ENCODE data around the gene ZNF407.

The ZNF407 gene

DNA sequence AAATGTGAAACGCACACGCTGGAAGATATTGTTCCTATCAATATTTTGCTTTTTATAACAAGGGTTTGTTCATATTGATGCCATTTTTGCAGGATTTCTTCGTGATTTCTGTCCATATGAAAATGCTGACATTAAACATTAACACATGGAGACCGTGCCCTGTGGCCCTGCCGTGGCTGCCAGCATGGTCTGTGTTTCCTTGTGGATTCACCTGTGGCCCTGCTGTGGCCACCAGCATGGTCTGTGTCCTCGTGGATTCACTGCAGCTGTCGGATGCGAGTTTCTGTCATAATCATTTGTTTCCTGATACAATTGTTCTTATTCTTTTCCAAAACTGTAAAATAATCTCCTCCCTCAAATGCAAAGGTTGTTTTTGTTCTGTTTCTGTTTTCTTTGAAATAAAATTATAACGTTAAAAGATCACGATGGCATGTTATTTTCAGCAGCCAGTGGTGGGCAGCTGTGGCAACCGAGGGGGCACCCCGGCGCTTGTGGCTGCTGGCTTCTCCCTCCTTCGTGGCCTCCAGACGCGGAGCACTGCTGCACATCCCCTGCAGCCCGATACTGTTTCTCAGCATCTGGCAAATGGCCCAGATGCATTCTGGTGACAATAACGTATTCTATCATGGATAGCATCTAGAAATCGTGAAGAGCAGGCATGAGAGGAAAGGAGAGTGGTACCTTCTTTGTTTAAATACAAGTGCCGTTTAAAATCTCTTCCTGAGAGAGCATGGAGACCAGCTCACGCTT is 467.8 kb downstream of the ZNF407 start:
- no peak for DNase-seq (ENCODE audit: low spot score)
- no peak overlapping the region for H3K27ac ChIP-seq
- POLR2A ChIA-PET (ENCODE audit: low non-redundant PET): no interaction called here
- CTCF ChIA-PET: no interaction called here
- TF ChIP-seq, protein P1, sequence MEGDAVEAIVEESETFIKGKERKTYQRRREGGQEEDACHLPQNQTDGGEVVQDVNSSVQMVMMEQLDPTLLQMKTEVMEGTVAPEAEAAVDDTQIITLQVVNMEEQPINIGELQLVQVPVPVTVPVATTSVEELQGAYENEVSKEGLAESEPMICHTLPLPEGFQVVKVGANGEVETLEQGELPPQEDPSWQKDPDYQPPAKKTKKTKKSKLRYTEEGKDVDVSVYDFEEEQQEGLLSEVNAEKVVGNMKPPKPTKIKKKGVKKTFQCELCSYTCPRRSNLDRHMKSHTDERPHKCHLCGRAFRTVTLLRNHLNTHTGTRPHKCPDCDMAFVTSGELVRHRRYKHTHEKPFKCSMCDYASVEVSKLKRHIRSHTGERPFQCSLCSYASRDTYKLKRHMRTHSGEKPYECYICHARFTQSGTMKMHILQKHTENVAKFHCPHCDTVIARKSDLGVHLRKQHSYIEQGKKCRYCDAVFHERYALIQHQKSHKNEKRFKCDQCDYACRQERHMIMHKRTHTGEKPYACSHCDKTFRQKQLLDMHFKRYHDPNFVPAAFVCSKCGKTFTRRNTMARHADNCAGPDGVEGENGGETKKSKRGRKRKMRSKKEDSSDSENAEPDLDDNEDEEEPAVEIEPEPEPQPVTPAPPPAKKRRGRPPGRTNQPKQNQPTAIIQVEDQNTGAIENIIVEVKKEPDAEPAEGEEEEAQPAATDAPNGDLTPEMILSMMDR (conservative IDR thresholded peaks at IDR 0.05; ENCODE audit: low read depth): no peak

DNA sequence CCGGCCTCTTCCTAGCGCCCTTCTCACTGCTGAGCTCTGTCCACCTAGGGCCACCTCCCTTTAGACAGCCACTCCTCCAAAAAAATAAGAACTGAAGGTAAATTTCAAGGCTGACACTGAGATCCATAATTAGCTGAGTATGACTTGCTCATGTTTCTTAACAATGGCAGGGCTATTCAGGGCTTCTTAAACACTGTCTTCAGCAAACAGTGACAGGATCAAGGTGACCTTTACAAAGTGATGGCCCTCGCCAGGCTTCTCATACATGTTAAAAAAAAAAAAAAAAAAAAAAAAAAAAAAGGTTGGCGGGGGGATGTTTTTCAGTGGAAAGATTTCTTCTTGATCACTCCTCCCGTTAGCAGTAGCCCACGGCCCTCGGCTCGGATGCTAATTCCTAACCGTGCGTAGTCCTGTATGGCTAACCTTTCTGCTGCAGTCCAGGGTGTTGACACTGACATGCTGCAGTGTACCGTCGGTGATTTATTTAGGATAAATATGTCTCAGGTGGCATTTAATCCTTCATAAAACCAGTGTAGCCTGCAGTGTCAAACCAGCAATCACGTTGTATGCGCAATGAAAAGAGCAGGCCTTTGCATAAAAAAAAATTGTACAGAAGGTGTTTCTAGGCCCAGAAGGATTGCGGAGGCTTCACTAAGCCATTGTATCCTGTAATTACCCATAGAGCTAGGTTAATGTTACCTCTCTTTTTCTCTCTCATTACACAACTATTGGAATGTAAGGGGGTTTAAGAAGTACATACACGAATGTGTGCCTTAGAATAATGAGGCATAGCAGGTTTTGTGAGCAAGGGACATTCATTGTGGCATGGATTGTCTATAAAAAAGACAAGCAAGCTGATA is 468.6 kb downstream of the ZNF407 start:
- TF ChIP-seq, protein P1 (conservative IDR thresholded peaks at IDR 0.05; ENCODE audit: low read depth): no peak
- CTCF ChIA-PET: no interaction called here
- H3K27ac ChIP-seq: no peak overlapping the region
- POLR2A ChIA-PET (ENCODE audit: low non-redundant PET): no interaction called here
- no peak for DNase-seq (ENCODE audit: low spot score)

DNA sequence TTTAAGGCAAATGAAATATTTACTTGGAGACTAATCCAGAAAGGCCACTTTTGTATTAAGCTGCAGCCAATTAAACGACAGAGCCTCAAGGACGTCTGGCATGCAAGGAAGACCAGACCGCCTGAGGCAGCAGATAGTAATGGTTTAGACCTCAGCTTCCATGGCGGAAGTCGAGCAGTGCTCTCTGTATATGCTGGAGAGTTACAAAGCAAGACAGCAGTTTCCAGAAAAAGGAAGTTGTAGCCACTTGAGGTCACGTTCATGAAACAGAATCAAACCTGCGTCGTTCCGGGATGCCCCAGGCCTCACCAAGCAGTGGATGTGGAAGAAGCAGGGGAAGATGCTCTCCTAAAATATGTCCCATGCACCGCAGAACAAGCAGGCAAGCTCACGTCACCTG is 469.3 kb downstream of the ZNF407 start:
- no peak for DNase-seq (ENCODE audit: low spot score)
- ChIA-PET POLR2A (ENCODE audit: low non-redundant PET) (no interaction called here), CTCF (no interaction called here)
- TF ChIP-seq, protein P1 (conservative IDR thresholded peaks at IDR 0.05; ENCODE audit: low read depth): no peak
- H3K27ac ChIP-seq: no peak overlapping the region

DNA sequence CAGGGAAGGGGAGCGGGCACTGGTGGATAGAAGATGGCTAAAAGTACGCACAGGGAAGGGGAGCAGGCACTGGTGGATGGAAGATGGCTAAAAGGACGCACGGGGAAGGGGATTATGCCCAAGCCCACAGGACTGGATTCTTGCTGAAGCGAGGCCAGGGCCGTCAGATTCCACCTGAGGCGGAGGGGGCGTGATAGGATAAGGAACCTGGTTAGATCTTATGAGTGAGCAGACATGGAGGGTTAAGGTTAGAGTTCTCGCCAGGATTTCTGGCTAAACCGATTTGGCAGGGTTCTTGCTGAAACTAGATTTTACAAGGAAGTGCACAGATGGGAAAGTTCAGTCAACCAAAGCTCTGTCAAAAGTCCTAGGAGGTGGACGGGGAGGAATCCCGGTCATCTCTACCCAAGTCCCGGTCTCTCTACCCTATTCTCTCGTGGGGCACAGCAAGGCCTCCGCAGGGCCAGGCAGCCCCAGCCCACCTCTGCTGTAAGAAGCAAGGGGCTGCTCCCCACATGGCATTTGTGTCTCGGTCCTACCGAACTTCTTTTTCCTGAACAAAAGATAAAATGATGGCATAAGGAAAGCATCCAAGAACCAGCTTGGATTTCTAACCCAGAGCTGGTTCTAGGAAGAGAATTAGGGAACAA is 470.5 kb downstream of the ZNF407 start:
- TF ChIP-seq, protein P1 (conservative IDR thresholded peaks at IDR 0.05; ENCODE audit: low read depth): no peak
- POLR2A ChIA-PET (ENCODE audit: low non-redundant PET): no interaction called here
- no peak overlapping the region for H3K27ac ChIP-seq
- no peak for DNase-seq (ENCODE audit: low spot score)
- CTCF ChIA-PET: interaction anchor here (0.6 to 1.4 kb wide), 2 partner anchors 26 to 445 kb away, joined by 4 to 5 read pairs; no protein-coding TSS in a partner anchor

DNA sequence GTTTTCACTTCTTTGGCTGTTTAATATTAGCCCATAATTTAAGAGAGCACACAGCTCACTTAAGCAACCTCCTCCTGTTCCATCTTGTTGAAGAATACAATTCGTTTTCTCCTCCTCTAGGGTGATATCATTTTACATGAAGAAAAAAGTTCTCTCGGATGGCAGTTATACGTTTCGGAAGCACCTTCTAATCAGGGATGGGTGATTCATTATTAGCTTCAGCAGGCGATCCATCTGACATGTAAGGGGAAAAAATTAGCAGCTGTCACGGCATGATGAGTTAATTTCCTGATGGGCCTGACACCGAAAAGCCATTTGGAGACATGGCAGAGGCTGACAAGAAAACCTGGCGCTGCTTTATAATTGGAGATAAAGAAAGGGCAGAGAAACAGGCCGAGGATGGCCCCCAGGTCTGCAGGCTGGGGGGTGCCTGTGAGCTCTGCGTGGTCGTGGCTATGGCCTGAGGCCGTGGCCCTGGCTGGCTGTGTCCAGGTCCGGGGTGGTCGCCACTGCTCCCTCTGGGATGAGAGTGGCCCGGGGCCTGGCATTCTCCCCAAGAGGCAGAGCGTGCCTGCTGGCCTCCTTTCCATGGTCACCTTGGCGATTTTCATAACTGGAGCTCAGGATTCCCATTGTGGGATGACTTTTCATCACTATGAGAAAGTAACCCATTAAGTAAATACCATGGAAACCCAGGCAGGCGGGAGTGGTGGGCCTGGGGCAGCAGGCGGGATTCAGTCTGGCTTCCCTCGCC is 471.2 kb downstream of the ZNF407 start:
- DNase-seq (ENCODE audit: low spot score): no peak
- ChIA-PET POLR2A (ENCODE audit: low non-redundant PET) (no interaction called here), CTCF (interaction anchor here (1.4 kb wide), 1 partner anchor 27 kb away, joined by 4 read pairs; no protein-coding TSS in a partner anchor)
- H3K27ac ChIP-seq: no peak overlapping the region
- TF ChIP-seq, protein P1 (conservative IDR thresholded peaks at IDR 0.05; ENCODE audit: low read depth): no peak

DNA sequence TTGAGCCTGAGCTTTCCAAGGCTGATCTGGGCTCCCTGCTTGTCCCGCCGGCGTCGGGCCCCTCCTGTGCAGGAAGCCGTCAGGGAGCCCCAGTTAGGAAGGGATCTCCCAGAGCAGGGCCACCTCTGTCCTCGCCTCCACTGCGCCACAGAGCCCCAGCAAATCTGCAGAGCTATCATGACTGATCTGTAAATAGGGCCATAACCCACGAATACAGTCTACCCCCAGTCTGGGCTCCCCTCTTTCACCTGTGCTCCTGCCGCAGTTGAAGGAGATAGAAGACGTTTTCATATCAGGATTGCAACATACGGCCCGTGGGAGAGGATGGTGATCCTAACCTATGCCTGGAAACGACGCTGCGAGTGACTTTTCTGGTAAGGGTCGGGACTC is 472.6 kb downstream of the ZNF407 start:
- TF ChIP-seq, protein P1 (conservative IDR thresholded peaks at IDR 0.05; ENCODE audit: low read depth): no peak
- H3K27ac ChIP-seq: peak overlapping the region; percentile 83
- POLR2A ChIA-PET (ENCODE audit: low non-redundant PET): no interaction called here
- no peak for DNase-seq (ENCODE audit: low spot score)
- CTCF ChIA-PET: no interaction called here
